22Rv1 (cell line): ENCODE measurements around the gene ARHGEF38.
A peak's percentile ranks its signal among the peaks of the same experiment; 100 is the strongest.

ENCODE experiments used
- H3K27ac ChIP-seq: fragments of 450-650 bp; 2 replicates; pipeline ENCODE4 v1.5.1; 2017
- ZFX ChIP-seq: fragments of 450-650 bp; IDR thresholded peaks from 2 replicates; pipeline ENCODE4 v1.6.1; 2017; ENCODE audit warnings: antibody characterized with exemption, borderline replicate concordance
- TF ChIP-seq, protein P1 (sequence below): fragments of 450-650 bp; IDR thresholded peaks from 2 replicates; pipeline ENCODE4 v1.5.1; 2017; ENCODE audit warnings: mild to moderate bottlenecking

The ARHGEF38 gene

DNA sequence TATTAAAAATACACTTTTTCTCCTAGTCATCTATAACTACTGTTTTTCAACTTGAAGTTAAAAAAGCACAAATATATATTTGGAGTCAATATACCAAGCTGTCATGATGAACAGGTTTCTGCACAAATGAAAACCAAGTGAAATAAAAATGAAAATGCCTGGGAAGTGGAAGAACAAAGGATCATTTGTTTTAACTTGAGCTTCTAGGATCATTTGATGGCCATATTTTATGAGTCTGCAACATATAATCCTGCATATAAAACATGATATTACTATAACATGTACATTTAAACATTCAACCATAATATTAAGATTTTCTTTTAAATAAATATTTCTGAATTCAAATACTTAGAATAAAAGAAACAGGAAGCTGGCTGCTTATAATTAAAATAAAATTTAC, 8.5 kb upstream of the ARHGEF38 start:
- no peak overlapping the region for H3K27ac ChIP-seq
- TF ChIP-seq, protein P1, sequence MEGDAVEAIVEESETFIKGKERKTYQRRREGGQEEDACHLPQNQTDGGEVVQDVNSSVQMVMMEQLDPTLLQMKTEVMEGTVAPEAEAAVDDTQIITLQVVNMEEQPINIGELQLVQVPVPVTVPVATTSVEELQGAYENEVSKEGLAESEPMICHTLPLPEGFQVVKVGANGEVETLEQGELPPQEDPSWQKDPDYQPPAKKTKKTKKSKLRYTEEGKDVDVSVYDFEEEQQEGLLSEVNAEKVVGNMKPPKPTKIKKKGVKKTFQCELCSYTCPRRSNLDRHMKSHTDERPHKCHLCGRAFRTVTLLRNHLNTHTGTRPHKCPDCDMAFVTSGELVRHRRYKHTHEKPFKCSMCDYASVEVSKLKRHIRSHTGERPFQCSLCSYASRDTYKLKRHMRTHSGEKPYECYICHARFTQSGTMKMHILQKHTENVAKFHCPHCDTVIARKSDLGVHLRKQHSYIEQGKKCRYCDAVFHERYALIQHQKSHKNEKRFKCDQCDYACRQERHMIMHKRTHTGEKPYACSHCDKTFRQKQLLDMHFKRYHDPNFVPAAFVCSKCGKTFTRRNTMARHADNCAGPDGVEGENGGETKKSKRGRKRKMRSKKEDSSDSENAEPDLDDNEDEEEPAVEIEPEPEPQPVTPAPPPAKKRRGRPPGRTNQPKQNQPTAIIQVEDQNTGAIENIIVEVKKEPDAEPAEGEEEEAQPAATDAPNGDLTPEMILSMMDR, result no peak
- no peak for TF ChIP-seq ZFX

DNA sequence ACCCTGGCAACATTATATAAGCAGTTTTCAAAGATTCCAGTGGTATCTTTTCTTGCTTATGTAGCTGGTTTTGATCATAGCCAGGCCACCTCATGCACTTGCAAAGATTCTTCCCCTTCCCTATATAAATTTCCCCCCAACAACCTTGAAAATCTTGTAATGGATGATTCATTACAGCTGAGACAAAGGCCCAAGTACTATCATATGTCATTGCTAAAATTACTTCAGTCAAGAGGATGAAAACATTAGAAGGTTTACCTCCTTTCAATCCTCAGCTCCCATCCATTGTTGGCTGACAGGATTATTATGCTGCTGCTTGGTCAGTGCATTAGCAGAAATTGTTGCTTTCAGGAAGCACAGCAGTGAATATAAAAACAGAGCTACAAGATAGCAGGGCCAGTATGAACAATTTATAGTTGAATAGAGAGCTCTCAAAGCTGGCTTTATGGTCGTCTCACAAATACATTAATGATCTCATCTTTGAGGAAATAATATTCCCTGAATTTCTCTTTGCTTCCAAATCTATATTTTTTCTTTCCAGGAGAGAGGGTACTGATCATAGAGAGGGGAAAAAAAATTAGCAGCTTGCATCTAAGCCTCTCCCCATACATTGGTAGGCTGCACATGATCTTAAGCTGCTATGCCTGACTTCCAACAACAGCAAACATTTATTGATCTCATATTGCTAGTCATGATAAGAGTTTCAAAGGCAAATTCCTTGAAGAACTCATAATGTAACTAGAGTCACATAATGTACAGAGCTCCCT, 7.7 kb upstream of the ARHGEF38 start:
- no peak overlapping the region for H3K27ac ChIP-seq
- no peak for TF ChIP-seq ZFX
- TF ChIP-seq, protein P1, result no peak

DNA sequence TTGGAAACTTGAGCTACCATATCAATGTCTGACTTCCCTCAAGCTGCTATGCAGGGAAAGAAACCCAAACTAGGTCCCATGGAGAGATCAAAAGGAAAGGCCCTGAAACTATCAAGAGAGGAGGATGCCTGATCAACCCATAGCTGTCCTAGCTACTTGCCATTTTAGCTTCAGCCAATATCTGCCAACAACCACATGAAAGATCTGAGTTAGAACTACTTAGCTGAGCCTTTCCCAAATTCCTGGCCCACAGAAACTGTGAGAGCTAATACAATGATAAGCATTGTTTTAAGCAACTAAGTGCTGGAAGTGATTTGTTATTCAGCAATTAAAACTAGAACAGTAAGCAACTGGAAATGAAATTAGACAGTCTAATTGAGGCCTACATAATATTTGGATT, 6.3 kb upstream of the ARHGEF38 start:
- no peak overlapping the region for H3K27ac ChIP-seq
- no peak for TF ChIP-seq ZFX
- TF ChIP-seq, protein P1, result no peak

DNA sequence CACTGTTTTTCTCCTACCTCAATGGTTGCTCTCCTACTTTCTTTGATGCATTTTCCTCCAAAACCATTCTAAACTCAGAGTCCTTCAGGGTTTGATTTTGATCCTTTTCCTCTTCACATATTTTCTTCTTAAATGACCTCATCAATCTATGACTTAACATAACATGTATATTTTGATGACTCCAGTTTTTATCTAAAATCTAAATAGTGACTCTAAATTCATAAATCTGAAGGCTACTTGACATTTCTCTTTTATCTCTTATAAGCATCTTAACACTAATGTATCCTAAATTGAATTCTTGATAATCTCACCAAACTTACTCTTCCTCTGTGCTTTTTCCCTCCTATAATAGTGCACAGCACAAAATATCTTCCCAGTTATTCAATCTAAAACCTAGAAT, 4.7 kb upstream of the ARHGEF38 start:
- H3K27ac ChIP-seq, result no peak overlapping the region
- TF ChIP-seq, protein P1, result no peak
- TF ChIP-seq ZFX, result no peak

DNA sequence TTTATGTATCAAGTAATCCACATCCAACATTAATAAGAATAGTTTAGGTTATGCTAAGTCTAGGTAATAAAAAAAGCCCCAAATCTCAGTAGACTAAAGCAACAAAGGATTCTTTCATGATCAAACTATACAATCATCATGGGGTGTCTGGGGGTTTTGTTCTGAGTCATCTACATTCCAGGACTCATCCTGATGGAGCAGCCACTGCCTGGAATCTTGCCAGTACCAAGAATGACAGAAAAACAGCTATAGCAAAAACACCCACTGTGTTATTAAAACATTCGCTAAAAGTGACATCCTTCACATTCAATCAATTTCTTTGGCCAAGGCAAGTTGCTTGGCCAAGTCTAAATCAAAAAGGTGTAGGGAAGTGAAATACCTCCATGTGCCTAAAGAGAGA, 3.9 kb upstream of the ARHGEF38 start:
- H3K27ac ChIP-seq, result no peak overlapping the region
- TF ChIP-seq, protein P1, result no peak
- TF ChIP-seq ZFX, result no peak

DNA sequence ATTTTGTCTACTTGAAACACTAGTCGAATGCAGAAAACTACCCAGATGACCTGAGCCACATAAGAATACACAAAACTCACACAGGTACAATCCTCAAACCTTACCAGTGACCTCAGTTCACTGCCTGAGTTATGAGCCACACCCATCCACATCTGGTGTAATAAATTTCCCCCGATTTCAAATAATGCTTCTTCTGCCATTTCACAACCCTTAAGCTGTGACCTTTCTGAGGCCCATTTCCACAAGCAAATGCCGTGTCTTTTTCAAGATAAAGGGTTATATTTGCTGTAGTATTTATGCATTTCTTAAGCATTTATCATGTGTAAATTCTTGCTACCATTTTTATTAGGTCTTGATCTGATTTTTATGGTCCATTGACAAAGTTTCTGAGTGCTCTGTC, 1.8 kb upstream of the ARHGEF38 start:
- TF ChIP-seq, protein P1, result no peak
- no peak for TF ChIP-seq ZFX
- peak overlapping the region; percentile 95 for H3K27ac ChIP-seq

DNA sequence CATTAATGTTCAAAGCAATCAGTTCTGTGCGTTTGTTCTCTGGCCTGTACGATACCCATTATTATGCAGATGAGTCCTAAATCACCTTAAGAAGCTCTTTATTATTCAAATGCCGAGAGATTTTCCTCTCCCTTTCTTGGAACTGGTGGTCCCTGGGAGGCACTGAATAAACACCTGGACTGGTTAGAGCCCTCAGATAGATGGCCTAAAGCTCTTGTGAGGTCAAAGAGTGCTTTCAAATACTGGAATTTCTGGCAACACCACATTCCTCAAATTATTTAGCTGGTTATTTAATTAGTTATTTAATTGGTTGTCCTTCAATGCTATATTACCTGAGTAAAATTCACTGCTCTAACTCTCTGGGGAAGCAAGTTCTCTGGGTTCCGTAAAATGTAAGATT, 3.0 kb downstream of the ARHGEF38 start:
- peak overlapping the region; percentile 62; the same call in 1 of the 2 replicates for H3K27ac ChIP-seq
- TF ChIP-seq, protein P1, result no peak
- no peak for TF ChIP-seq ZFX
